Measurements from ENCODE around the gene OXT. TPM values are rescaled to one million over a fixed set of nuclear protein-coding genes. Genes with fewer than 3 reads are reported as not detected.
"Not testable (repeated sequence)": the region's sequence is repeated elsewhere in the genome, so short reads cannot be mapped to it uniquely, and the experiment has no call there.

OXT gene
- total RNA-seq, 1 donor from 2014 or later: not detected

GRCh38 chr20:3051385-3052019 is 19.9 kb upstream of the OXT start:
- Mint-ChIP-seq H3K36me3 (ENCODE audit: low read depth) (peaks cover 14% of the 10 kb centered on the region), H3K27me3 (ENCODE audit: low read depth) (no peaks in the 10 kb centered on the region), H3K27ac (ENCODE audit: unreplicated experiment) (no peak overlapping the region), H3K9me3 (ENCODE audit: low read depth) (no peaks in the 10 kb centered on the region), H3K4me3 (ENCODE audit: unreplicated experiment) (no peak overlapping the region), H3K4me1 (ENCODE audit: low read depth) (peaks cover 9% of the 10 kb centered on the region)
- TF ChIP-seq CTCF (IDR thresholded peaks at IDR 0.05): no peak
- DNase-seq (ENCODE audit: low spot score): no peak

DNA sequence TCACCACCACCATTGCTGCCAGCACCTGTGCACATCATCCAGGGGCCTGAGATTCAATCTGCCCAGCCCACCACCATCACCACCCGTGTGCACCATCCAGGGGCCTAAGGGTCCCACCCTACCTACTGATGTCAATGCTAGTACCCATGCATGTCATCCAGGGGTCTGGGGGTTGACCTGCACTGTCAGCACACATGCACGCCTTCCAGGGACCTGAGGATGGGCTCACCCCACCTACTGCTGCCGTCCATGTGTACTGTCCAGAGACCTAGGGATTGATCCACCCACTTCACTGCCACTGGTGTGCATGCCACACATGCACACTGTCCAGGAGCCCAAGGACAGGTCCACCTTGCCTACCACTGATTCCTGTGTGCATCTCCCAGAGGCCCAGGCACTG is 11.9 kb upstream of the OXT start:
- Mint-ChIP-seq H3K27me3 (ENCODE audit: low read depth) (peaks cover under 1% of the 10 kb centered on the region), H3K4me1 (ENCODE audit: low read depth) (no peaks in the 10 kb centered on the region), H3K9me3 (ENCODE audit: low read depth) (no peaks in the 10 kb centered on the region), H3K36me3 (ENCODE audit: low read depth) (no peaks in the 10 kb centered on the region), H3K27ac (ENCODE audit: unreplicated experiment) (no peak overlapping the region), H3K4me3 (ENCODE audit: unreplicated experiment) (no peak overlapping the region)
- no peak for DNase-seq (ENCODE audit: low spot score)
- no peak for TF ChIP-seq CTCF (IDR thresholded peaks at IDR 0.05)

DNA sequence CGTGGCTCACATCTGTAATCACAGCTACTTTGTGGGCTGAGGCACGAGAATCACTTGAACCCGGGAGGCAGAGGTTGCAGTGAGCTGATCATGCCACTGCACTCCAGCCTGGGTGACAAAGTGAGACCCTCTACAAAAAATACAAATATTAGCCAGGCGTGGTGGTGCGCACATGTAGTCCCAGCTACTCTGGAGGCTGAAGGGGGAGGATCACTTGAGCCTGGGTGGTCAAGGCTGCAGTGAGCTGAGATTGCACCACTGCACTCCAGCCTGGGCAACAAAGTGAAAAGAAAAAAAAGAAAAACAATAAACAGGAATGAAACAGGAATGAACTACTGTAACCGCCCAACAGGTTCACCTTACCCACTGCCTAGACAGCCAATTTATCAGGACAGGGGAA is 7.3 kb upstream of the OXT start:
- not testable (repeated sequence) for H3K27me3 Mint-ChIP-seq (ENCODE audit: low read depth); H3K4me3 Mint-ChIP-seq (ENCODE audit: unreplicated experiment); H3K36me3 Mint-ChIP-seq (ENCODE audit: low read depth); DNase-seq (ENCODE audit: low spot score); H3K27ac Mint-ChIP-seq (ENCODE audit: unreplicated experiment); H3K9me3 Mint-ChIP-seq (ENCODE audit: low read depth); H3K4me1 Mint-ChIP-seq (ENCODE audit: low read depth)

GRCh38 chr20:3067139-3068014 is 4.0 kb upstream of the OXT start:
- H3K36me3 Mint-ChIP-seq (ENCODE audit: low read depth): no peaks in the 10 kb centered on the region
- no peak overlapping the region for H3K4me3 Mint-ChIP-seq (ENCODE audit: unreplicated experiment)
- H3K27me3 Mint-ChIP-seq (ENCODE audit: low read depth): peaks cover 6% of the 10 kb centered on the region
- DNase-seq (ENCODE audit: low spot score): peak; percentile 39
- H3K27ac Mint-ChIP-seq (ENCODE audit: unreplicated experiment): no peak overlapping the region
- no peaks in the 10 kb centered on the region for H3K9me3 Mint-ChIP-seq (ENCODE audit: low read depth)
- no peak for TF ChIP-seq CTCF (IDR thresholded peaks at IDR 0.05)
- peaks cover 6% of the 10 kb centered on the region for H3K4me1 Mint-ChIP-seq (ENCODE audit: low read depth)

- Mint-ChIP-seq H3K27me3 (ENCODE audit: low read depth) (peaks cover 9% of the 10 kb centered on the region), H3K27ac (ENCODE audit: unreplicated experiment) (no peak overlapping the region), H3K4me3 (ENCODE audit: unreplicated experiment) (no peak overlapping the region), H3K4me1 (ENCODE audit: low read depth) (peaks cover 7% of the 10 kb centered on the region), H3K9me3 (ENCODE audit: low read depth) (no peaks in the 10 kb centered on the region), H3K36me3 (ENCODE audit: low read depth) (no peaks in the 10 kb centered on the region)
- peak; percentile 6 for DNase-seq (ENCODE audit: low spot score)
- no peak for TF ChIP-seq CTCF (IDR thresholded peaks at IDR 0.05)
Measured at GRCh38 chr20:3068075-3068474, 3.3 kb upstream of the OXT start.
